HEK293 (cell line): Measurements from ENCODE around the gene CEBPA.

Experiments used
- EGR2 ChIP-seq: fragments of 450-650 bp; formaldehyde crosslinking; IDR thresholded peaks from 2 replicates; pipeline ENCODE4 v1.5.1; 2016; ENCODE audit warnings: low read depth, missing biosample characterization, missing genetic modification characterization
- GLIS2 ChIP-seq: fragments of 450-650 bp; formaldehyde crosslinking; IDR thresholded peaks from 2 replicates; pipeline ENCODE4 v1.5.1; 2016; ENCODE audit warnings: missing biosample characterization, missing genetic modification characterization
- HOXC10 ChIP-seq: sonication (generic); formaldehyde crosslinking; IDR thresholded peaks from 2 replicates; pipeline ENCODE4 v1.8.1; 2023; ENCODE audit warnings: mild to moderate bottlenecking, missing genetic modification reagents
- KLF1 ChIP-seq: fragments of 450-650 bp; formaldehyde crosslinking; IDR thresholded peaks from 2 replicates; pipeline ENCODE4 v1.5.1; 2016; ENCODE audit warnings: missing biosample characterization, missing genetic modification characterization
- SCRT2 ChIP-seq: fragments of 450-650 bp; formaldehyde crosslinking; IDR thresholded peaks from 2 replicates; pipeline ENCODE4 v1.5.1; 2016; ENCODE audit warnings: missing biosample characterization, missing genetic modification characterization
- SETDB1 ChIP-seq: IDR thresholded peaks from one replicate; pipeline ENCODE4 v1.6.1; 2017; ENCODE audit warnings: mild to moderate bottlenecking, low read length, moderate library complexity, mixed read lengths; ENCODE audit not compliant: insufficient read length
- YY2 ChIP-seq: fragments of 450-650 bp; formaldehyde crosslinking; IDR thresholded peaks from 2 replicates; pipeline ENCODE4 v1.5.1; 2016; ENCODE audit warnings: missing biosample characterization, missing genetic modification characterization
- ZFHX2 ChIP-seq: fragments of 450-650 bp; formaldehyde crosslinking; conservative IDR thresholded peaks from 2 replicates; pipeline ENCODE4 v1.5.1; 2016; ENCODE audit warnings: missing biosample characterization, missing genetic modification characterization
- ZFP69B ChIP-seq: fragments of 450-650 bp; formaldehyde crosslinking; IDR thresholded peaks from 2 replicates; pipeline ENCODE4 v1.5.1; 2016; ENCODE audit warnings: missing biosample characterization, missing genetic modification characterization
- ZNF138 ChIP-seq: fragments of 450-650 bp; formaldehyde crosslinking; IDR thresholded peaks from 2 replicates; pipeline ENCODE4 v1.5.1; 2016; ENCODE audit warnings: missing biosample characterization, missing genetic modification characterization, borderline replicate concordance
- ZNF140 ChIP-seq: fragments of 450-650 bp; formaldehyde crosslinking; IDR thresholded peaks from 2 replicates; pipeline ENCODE4 v1.5.1; 2016; ENCODE audit warnings: missing biosample characterization, missing genetic modification characterization
- ZNF239 ChIP-seq: fragments of 450-650 bp; formaldehyde crosslinking; IDR thresholded peaks from 2 replicates; pipeline ENCODE4 v1.5.1; 2016; ENCODE audit warnings: missing biosample characterization, missing genetic modification characterization
- ZNF24 ChIP-seq: fragments of 450-650 bp; formaldehyde crosslinking; IDR thresholded peaks from 2 replicates; pipeline ENCODE4 v1.5.1; 2016; ENCODE audit warnings: missing biosample characterization, missing genetic modification characterization
- ZNF266 ChIP-seq: fragments of 450-650 bp; formaldehyde crosslinking; IDR thresholded peaks from 2 replicates; pipeline ENCODE4 v1.5.1; 2016; ENCODE audit warnings: missing biosample characterization, missing genetic modification characterization, low read depth
- ZNF311 ChIP-seq: fragments of 450-650 bp; formaldehyde crosslinking; IDR thresholded peaks from 2 replicates; pipeline ENCODE4 v1.5.1; 2017; ENCODE audit warnings: missing biosample characterization, missing genetic modification characterization, borderline replicate concordance
- ZNF335 ChIP-seq: fragments of 450-650 bp; formaldehyde crosslinking; conservative IDR thresholded peaks from 2 replicates; pipeline ENCODE4 v1.5.1; 2016; ENCODE audit warnings: missing biosample characterization, missing genetic modification characterization
- ZNF514 ChIP-seq: fragments of 450-650 bp; formaldehyde crosslinking; IDR thresholded peaks from 2 replicates; pipeline ENCODE4 v1.5.1; 2016; ENCODE audit warnings: missing biosample characterization, missing genetic modification characterization
- ZNF610 ChIP-seq: fragments of 450-650 bp; formaldehyde crosslinking; IDR thresholded peaks from 2 replicates; pipeline ENCODE4 v1.5.1; 2016; ENCODE audit warnings: missing biosample characterization, missing genetic modification characterization, borderline replicate concordance
- ZNF623 ChIP-seq: fragments of 450-650 bp; formaldehyde crosslinking; IDR thresholded peaks from 2 replicates; pipeline ENCODE4 v1.5.1; 2016; ENCODE audit warnings: missing biosample characterization, missing genetic modification characterization
- ZNF791 ChIP-seq: fragments of 450-650 bp; formaldehyde crosslinking; IDR thresholded peaks from 2 replicates; pipeline ENCODE4 v1.5.1; 2016; ENCODE audit warnings: missing biosample characterization, missing genetic modification characterization
- ZNF830 ChIP-seq: fragments of 450-650 bp; IDR thresholded peaks from 2 replicates; pipeline ENCODE4 v1.5.0; 2018; ENCODE audit warnings: missing biosample characterization, missing genetic modification characterization, low read depth, mild to moderate bottlenecking, moderate library complexity
- ZNF843 ChIP-seq: fragments of 450-650 bp; formaldehyde crosslinking; IDR thresholded peaks from 2 replicates; pipeline ENCODE4 v1.5.1; 2016; ENCODE audit warnings: missing biosample characterization, missing genetic modification characterization
- TF ChIP-seq, protein P1 (sequence below): fragments of 450-650 bp; formaldehyde crosslinking; IDR thresholded peaks from 2 replicates; pipeline ENCODE4 v1.5.1; 2016; ENCODE audit warnings: missing biosample characterization, missing genetic modification characterization
- TF ChIP-seq, protein P2 (sequence below): fragments of 450-650 bp; formaldehyde crosslinking; IDR thresholded peaks from 2 replicates; pipeline ENCODE4 v1.5.1; 2016; ENCODE audit warnings: missing biosample characterization, missing genetic modification characterization
- TF ChIP-seq, protein P3 (sequence below): fragments of 450-650 bp; formaldehyde crosslinking; IDR thresholded peaks from 2 replicates; pipeline ENCODE4 v1.5.1; 2016; ENCODE audit warnings: missing biosample characterization, missing genetic modification characterization
- TF ChIP-seq, protein P4 (sequence below): fragments of 450-650 bp; formaldehyde crosslinking; IDR thresholded peaks from 2 replicates; pipeline ENCODE4 v1.5.1; 2016; ENCODE audit warnings: missing biosample characterization, missing genetic modification characterization
- TF ChIP-seq, protein P5 (sequence below): fragments of 450-650 bp; formaldehyde crosslinking; IDR thresholded peaks from 2 replicates; pipeline ENCODE4 v1.5.1; 2017; ENCODE audit warnings: missing biosample characterization, missing genetic modification characterization
- TF ChIP-seq, protein P6 (sequence below): fragments of 450-650 bp; formaldehyde crosslinking; IDR thresholded peaks from 2 replicates; pipeline ENCODE4 v1.5.1; 2016; ENCODE audit warnings: missing biosample characterization, missing genetic modification characterization
- TF ChIP-seq, protein P7 (sequence below): fragments of 450-650 bp; formaldehyde crosslinking; IDR thresholded peaks from 2 replicates; pipeline ENCODE4 v1.5.1; 2017; ENCODE audit warnings: missing biosample characterization, mild to moderate bottlenecking, missing genetic modification characterization, moderate library complexity

Gene CEBPA

DNA sequence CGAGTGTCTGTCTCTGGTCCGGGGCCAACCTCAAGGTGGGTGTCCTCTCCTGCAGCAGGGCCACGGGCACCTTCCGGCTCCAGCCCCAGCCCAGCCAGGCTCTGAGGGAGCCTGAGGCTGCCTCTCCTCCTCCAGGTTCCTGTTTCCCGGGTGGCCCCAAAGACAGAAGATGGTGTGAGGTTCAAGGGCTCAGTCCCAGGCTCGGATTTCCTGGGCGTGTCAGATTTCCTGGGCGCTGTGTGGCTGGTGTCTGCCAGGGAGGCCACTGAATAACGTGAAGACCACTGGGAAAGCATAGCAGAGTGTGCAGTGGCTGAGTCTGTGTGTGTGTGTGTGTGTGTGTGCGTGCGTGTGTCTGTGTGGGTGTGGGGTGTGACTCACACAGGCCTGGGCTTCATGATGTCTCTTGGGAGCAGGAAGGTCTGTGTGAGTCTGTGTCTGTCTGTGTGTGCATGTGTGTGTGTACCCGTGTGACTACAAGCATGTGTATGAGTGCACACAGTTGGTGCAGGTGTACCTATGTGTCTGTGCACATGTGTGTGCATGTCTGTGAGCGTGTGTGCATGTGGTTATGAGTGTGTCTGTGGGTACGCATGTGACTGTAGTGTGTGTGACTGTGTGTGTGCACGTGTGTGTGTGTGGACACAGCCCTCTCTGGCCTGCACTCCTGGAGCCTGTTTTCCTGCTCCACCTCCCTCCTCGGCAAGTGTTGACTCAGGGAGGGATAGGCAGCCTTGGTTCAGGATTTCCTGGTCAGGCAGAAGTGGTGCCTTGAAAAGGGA lies 28.3 kb downstream of the CEBPA start (continued):
- TF ChIP-seq, protein P1, sequence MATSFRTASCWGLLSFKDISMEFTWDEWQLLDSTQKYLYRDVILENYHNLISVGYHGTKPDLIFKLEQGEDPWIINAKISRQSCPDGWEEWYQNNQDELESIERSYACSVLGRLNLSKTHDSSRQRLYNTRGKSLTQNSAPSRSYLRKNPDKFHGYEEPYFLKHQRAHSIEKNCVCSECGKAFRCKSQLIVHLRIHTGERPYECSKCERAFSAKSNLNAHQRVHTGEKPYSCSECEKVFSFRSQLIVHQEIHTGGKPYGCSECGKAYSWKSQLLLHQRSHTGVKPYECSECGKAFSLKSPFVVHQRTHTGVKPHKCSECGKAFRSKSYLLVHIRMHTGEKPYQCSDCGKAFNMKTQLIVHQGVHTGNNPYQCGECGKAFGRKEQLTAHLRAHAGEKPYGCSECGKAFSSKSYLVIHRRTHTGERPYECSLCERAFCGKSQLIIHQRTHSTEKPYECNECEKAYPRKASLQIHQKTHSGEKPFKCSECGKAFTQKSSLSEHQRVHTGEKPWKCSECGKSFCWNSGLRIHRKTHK (tag by site-specific recombination) = no peak
- TF ChIP-seq ZNF791 (tag by site-specific recombination) (no peak; the same call in 1 of the 2 replicates), SCRT2 (tag by site-specific recombination) (peak; percentile 78), ZNF514 (tag by site-specific recombination) (peak; percentile 94), ZNF24 (peak; percentile 90; the same call in 1 of the 2 replicates), ZNF623 (peak; percentile 57; the same call in 1 of the 2 replicates), ZNF311 (tag by site-specific recombination) (peak; percentile 47; the same call in 1 of the 2 replicates), YY2 (tag by site-specific recombination) (peak; percentile 84), HOXC10 (CRISPR knock-in tag) (no peak), ZNF266 (tag by site-specific recombination) (peak; percentile 42), ZNF239 (tag by site-specific recombination) (peak; percentile 53), ZNF843 (tag by site-specific recombination) (peak; percentile 83), EGR2 (tag by site-specific recombination) (peak; percentile 99), ZNF138 (tag by site-specific recombination) (no peak), ZFHX2 (tag by site-specific recombination) (peak; percentile 100), ZFP69B (tag by site-specific recombination) (peak; percentile 95), GLIS2 (tag by site-specific recombination) (peak; percentile 70), ZNF830 (tag by site-specific recombination) (no peak), ZNF335 (tag by site-specific recombination) (peak; percentile 58), SETDB1 (no peak), ZNF610 (tag by site-specific recombination) (no peak), KLF1 (tag by site-specific recombination) (peak; percentile 90), ZNF140 (no peak)
- TF ChIP-seq, protein P2, sequence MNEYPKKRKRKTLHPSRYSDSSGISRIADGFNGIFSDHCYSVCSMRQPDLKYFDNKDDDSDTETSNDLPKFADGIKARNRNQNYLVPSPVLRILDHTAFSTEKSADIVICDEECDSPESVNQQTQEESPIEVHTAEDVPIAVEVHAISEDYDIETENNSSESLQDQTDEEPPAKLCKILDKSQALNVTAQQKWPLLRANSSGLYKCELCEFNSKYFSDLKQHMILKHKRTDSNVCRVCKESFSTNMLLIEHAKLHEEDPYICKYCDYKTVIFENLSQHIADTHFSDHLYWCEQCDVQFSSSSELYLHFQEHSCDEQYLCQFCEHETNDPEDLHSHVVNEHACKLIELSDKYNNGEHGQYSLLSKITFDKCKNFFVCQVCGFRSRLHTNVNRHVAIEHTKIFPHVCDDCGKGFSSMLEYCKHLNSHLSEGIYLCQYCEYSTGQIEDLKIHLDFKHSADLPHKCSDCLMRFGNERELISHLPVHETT (tag by site-specific recombination) = peak; percentile 96
- TF ChIP-seq, protein P3, sequence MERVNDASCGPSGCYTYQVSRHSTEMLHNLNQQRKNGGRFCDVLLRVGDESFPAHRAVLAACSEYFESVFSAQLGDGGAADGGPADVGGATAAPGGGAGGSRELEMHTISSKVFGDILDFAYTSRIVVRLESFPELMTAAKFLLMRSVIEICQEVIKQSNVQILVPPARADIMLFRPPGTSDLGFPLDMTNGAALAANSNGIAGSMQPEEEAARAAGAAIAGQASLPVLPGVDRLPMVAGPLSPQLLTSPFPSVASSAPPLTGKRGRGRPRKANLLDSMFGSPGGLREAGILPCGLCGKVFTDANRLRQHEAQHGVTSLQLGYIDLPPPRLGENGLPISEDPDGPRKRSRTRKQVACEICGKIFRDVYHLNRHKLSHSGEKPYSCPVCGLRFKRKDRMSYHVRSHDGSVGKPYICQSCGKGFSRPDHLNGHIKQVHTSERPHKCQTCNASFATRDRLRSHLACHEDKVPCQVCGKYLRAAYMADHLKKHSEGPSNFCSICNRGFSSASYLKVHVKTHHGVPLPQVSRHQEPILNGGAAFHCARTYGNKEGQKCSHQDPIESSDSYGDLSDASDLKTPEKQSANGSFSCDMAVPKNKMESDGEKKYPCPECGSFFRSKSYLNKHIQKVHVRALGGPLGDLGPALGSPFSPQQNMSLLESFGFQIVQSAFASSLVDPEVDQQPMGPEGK (tag by site-specific recombination) = peak; percentile 85
- TF ChIP-seq, protein P4, sequence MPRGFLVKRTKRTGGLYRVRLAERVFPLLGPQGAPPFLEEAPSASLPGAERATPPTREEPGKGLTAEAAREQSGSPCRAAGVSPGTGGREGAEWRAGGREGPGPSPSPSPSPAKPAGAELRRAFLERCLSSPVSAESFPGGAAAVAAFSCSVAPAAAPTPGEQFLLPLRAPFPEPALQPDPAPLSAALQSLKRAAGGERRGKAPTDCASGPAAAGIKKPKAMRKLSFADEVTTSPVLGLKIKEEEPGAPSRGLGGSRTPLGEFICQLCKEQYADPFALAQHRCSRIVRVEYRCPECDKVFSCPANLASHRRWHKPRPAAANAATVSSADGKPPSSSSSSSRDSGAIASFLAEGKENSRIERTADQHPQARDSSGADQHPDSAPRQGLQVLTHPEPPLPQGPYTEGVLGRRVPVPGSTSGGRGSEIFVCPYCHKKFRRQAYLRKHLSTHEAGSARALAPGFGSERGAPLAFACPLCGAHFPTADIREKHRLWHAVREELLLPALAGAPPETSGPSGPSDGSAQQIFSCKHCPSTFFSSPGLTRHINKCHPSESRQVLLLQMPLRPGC (tag by site-specific recombination) = peak; percentile 75; the same call in 1 of the 2 replicates
- TF ChIP-seq, protein P5, sequence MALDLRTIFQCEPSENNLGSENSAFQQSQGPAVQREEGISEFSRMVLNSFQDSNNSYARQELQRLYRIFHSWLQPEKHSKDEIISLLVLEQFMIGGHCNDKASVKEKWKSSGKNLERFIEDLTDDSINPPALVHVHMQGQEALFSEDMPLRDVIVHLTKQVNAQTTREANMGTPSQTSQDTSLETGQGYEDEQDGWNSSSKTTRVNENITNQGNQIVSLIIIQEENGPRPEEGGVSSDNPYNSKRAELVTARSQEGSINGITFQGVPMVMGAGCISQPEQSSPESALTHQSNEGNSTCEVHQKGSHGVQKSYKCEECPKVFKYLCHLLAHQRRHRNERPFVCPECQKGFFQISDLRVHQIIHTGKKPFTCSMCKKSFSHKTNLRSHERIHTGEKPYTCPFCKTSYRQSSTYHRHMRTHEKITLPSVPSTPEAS = peak; percentile 100
- TF ChIP-seq, protein P6, sequence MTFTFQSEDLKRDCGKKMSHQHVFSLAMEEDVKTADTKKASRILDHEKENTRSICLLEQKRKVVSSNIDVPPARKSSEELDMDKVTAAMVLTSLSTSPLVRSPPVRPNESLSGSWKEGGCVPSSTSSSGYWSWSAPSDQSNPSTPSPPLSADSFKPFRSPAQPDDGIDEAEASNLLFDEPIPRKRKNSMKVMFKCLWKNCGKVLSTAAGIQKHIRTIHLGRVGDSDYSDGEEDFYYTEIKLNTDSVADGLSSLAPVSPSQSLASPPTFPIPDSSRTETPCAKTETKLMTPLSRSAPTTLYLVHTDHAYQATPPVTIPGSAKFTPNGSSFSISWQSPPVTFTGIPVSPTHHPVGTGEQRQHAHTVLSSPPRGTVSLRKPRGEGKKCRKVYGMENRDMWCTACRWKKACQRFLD (tag by site-specific recombination) = no peak
- TF ChIP-seq, protein P7, sequence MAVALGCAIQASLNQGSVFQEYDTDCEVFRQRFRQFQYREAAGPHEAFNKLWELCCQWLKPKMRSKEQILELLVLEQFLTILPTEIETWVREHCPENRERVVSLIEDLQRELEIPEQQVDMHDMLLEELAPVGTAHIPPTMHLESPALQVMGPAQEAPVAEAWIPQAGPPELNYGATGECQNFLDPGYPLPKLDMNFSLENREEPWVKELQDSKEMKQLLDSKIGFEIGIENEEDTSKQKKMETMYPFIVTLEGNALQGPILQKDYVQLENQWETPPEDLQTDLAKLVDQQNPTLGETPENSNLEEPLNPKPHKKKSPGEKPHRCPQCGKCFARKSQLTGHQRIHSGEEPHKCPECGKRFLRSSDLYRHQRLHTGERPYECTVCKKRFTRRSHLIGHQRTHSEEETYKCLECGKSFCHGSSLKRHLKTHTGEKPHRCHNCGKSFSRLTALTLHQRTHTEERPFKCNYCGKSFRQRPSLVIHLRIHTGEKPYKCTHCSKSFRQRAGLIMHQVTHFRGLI (tag by site-specific recombination) = peak; percentile 31; the same call in 1 of the 2 replicates
